K562 (cell line): Measurements from ENCODE around the gene PIH1D1. TPM values are rescaled to one million over a fixed set of nuclear protein-coding genes. Genes with fewer than 3 reads are reported as not detected.

Source experiments
- ATAC-seq: fragments of 200-7000 bp; cut with Tn5 transposase; 3 replicates; pipeline ENCODE4 v1.9.1; 2020; ENCODE audit warnings: moderate library complexity
- BruUV-seq: library from RNA; stranded (reverse); fragments of 400-500 nt; replicated peaks from 2 replicates; lab custom pipeline; 2021; lab: Mats Ljungman, UMichigan
- CTCF ChIA-PET: fragments of 300-600 bp; formaldehyde crosslinking; extraction: SDS; loops from one replicate; lab custom pipeline; 2021; ENCODE audit warnings: low intra/inter-chr PET ratio; lab: Yijun Ruan, JAX
- POLR2A ChIA-PET: fragments of 300-600, 350-650 bp; sonication (Branson Sonifier 250); formaldehyde crosslinking; extraction: SDS; loops from one replicate; lab custom pipeline; 2021; ENCODE audit warnings: antibody characterized with exemption, inconsistent platforms; lab: Yijun Ruan, JAX
- DNase-seq, 4 experiments: peaks; one replicate each; pipeline versions ENCODE4 v3.0.0 to v3.0.0-alpha.2; 2011 to 2018; ENCODE audit warnings: low spot score in 3 of 4, mixed read lengths in 3 of 4; ENCODE audit errors: extremely low read depth in 1 of 4
- FAIRE-seq: peaks from 2 replicates; lab custom pipeline; 2011; peaks lifted over from hg19 to GRCh38; lab: Jason Lieb, UNC
- H2AFZ ChIP-seq: 2 replicates; pipeline ENCODE4 v1.6.0; 2011; ENCODE audit warnings: low read depth, low read length, control low read depth, inconsistent platforms
- H3K27ac ChIP-seq: fragments of 200-600 bp; 3 replicates; pipeline ENCODE4 v1.8.0; 2011; ENCODE audit warnings: low read depth, mild to moderate bottlenecking, control low read depth, inconsistent platforms, low read length, moderate library complexity, mixed read lengths; ENCODE audit errors: extremely low read depth
- H3K27me3 ChIP-seq, 2 experiments: fragments of 300-600 bp in 1 of 2; 2 replicates in 1 of 2; 3 replicates in 1 of 2; pipeline versions ENCODE4 v1.6.0 to v1.8.0; 2011; ENCODE audit warnings: inconsistent platforms in 2 of 2, low read length in 2 of 2, mild to moderate bottlenecking in 1 of 2, mixed read lengths in 1 of 2, moderate library complexity in 1 of 2; ENCODE audit not compliant: control insufficient read depth in 2 of 2, insufficient read depth in 2 of 2
- H3K36me3 ChIP-seq: fragments of 300-600 bp; 3 replicates; pipeline ENCODE4 v1.8.0; 2011; ENCODE audit warnings: mild to moderate bottlenecking, low read length, inconsistent platforms; ENCODE audit not compliant: control insufficient read depth, insufficient read depth
- H3K4me1 ChIP-seq, 2 experiments: fragments of 200-600 bp in 1 of 2; replicated peaks in 1 of 2; 2 replicates in 1 of 2; 3 replicates in 1 of 2; pipeline versions ENCODE4 v1.5.1 to v1.8.0; 2011; ENCODE audit warnings: inconsistent platforms in 2 of 2, low read length in 2 of 2, mild to moderate bottlenecking in 1 of 2, mixed read lengths in 1 of 2, moderate library complexity in 1 of 2; ENCODE audit not compliant: control insufficient read depth in 2 of 2, insufficient read depth in 2 of 2
- H3K4me2 ChIP-seq: 2 replicates; pipeline ENCODE4 v1.6.1; 2011; ENCODE audit warnings: low read length, control low read depth, inconsistent platforms, mixed read lengths; ENCODE audit not compliant: insufficient read depth
- H3K4me3 ChIP-seq: fragments of 200-600 bp; sonication (generic), shearing (Covaris generic); 2 replicates; pipeline ENCODE4 v1.5.1; 2016; ENCODE audit warnings: control low read depth, inconsistent platforms
- H3K79me2 ChIP-seq: fragments of 200-600 bp; 3 replicates; pipeline ENCODE4 v1.8.0; 2011; ENCODE audit warnings: low read length, inconsistent platforms; ENCODE audit not compliant: control insufficient read depth, insufficient read depth
- H3K9ac ChIP-seq, 2 experiments: 2 replicates each; pipeline versions ENCODE4 v1.6.0 to v1.6.1; 2011; ENCODE audit warnings: low read depth in 2 of 2, low read length in 2 of 2, control low read depth in 1 of 2, inconsistent platforms in 1 of 2, mild to moderate bottlenecking in 1 of 2, mixed read lengths in 1 of 2; ENCODE audit not compliant: insufficient read depth in 1 of 2
- H3K9me1 ChIP-seq: one replicate; pipeline ENCODE4 v1.6.0; 2011; ENCODE audit warnings: inconsistent platforms, mild to moderate bottlenecking, low read length, moderate library complexity; ENCODE audit not compliant: control insufficient read depth, insufficient read depth
- H3K9me3 ChIP-seq: replicated peaks from 2 replicates; pipeline ENCODE4 v1.5.1; 2011; ENCODE audit warnings: low read depth, low read length, inconsistent platforms; ENCODE audit not compliant: control insufficient read depth, insufficient read depth
- H4K20me1 ChIP-seq: replicated peaks from 2 replicates; pipeline ENCODE4 v1.6.1; 2011; ENCODE audit warnings: low read length, inconsistent platforms, mixed read lengths; ENCODE audit not compliant: control insufficient read depth, insufficient read depth
- ELF1 ChIP-seq: fragments of 200-800 bp; sonication (Bioruptor generic); IDR thresholded peaks from 2 replicates; pipeline ENCODE4 v1.6.1; 2016; ENCODE audit warnings: missing genetic modification characterization, missing compliant biosample characterization
- EP400 ChIP-seq: fragments of 450-650 bp; IDR thresholded peaks from 2 replicates; pipeline ENCODE4 v1.6.1; 2017; ENCODE audit warnings: antibody characterized with exemption, mild to moderate bottlenecking, moderate library complexity
- JUN ChIP-seq, 2 experiments: sonication (generic) in 1 of 2; formaldehyde crosslinking in 1 of 2; IDR thresholded peaks; 2 replicates each; pipeline versions ENCODE4 v1.6.1 to v1.8.0; 2012 to 2022; ENCODE audit warnings: borderline replicate concordance in 2 of 2, mild to moderate bottlenecking in 2 of 2, improper control_type of control experiment in 1 of 2, low read depth in 1 of 2, low read length in 1 of 2, missing genetic modification reagents in 1 of 2
- RBBP5 ChIP-seq: fragments of 200-600 bp; sonication (generic); IDR thresholded peaks from 2 replicates; pipeline ENCODE4 v1.6.1; 2012; ENCODE audit warnings: borderline replicate concordance, mild to moderate bottlenecking, low read length, control low read depth, inconsistent platforms; ENCODE audit not compliant: insufficient read depth, poor library complexity, severe bottlenecking
- RBM15 ChIP-seq: fragments of 200-400 bp; formaldehyde crosslinking; IDR thresholded peaks from 2 replicates; pipeline ENCODE4 v1.6.1; 2018; ENCODE audit warnings: mild to moderate bottlenecking, low read length, moderate library complexity; ENCODE audit not compliant: insufficient read depth
- STAG1 ChIP-seq: sonication (generic); formaldehyde crosslinking; IDR thresholded peaks from 2 replicates; pipeline ENCODE4 v1.5.0; 2020; ENCODE audit warnings: missing genetic modification reagents, borderline replicate concordance
- TSHZ1 ChIP-seq: fragments of 250-450 bp; sonication (Bioruptor Pico); IDR thresholded peaks from 2 replicates; pipeline ENCODE4 v1.4.0; 2020; ENCODE audit warnings: mild to moderate bottlenecking, moderate library complexity
- WGBS: fragments of 100-300 bp; shearing (Covaris generic); methylation state at CpG from one replicate; pipeline ENCODE4 v1.1.6; 2016; ENCODE audit warnings: low coverage, mixed read lengths; ENCODE audit not compliant: insufficient coverage; ENCODE audit errors: missing lambda C conversion rate; 5-methylcytosine and 5-hydroxymethylcytosine counted together
- in situ Hi-C: fragments of 300-500 bp; cut with MboI; formaldehyde crosslinking; loops from 4 replicates; pipeline ENCODE4 v1.15.0; 2018; ENCODE audit warnings: inconsistent platforms, mixed read lengths
- intact Hi-C: fragments of 100-400 bp; cut with micrococcal nuclease; formaldehyde crosslinking; loops from 2 replicates; pipeline ENCODE4 v1.14.2; 2022
- polyA plus RNA-seq, 8 experiments: library from polyadenylated mRNA; depleted of rRNA in 4 of 8; stranded (reverse) in 5 of 8; unstranded in 3 of 8; fragments of >200 nt; fragmentation: Nextera tagmentation in 2 of 8; fragmentation: Illumina TruSeq in 1 of 8; extraction: Ambion mirVana in 2 of 8; extraction: Trizol in 1 of 8; gene quantifications; 2 replicates each; pipeline versions ENCODE4 v1.2.1 to v1.2.3, GENCODE V29; 2011 to 2014; ENCODE audit warnings: inconsistent platforms in 1 of 8, missing spikeins in 1 of 8
- total RNA-seq, 7 experiments: library from RNA; depleted of rRNA in 6 of 7; stranded (reverse); fragments of >200 nt in 6 of 7; fragmentation: Illumina TruSeq in 2 of 7; extraction: Trizol in 2 of 7; gene quantifications; 2 replicates each; pipeline versions ENCODE4 v1.2.1 to v1.2.3, GENCODE V29; 2011 to 2021; ENCODE audit warnings: low replicate concordance in 1 of 7
- TF ChIP-seq, protein P1 (sequence below), 2 experiments: fragments of 150-350 bp in 1 of 2; IDR thresholded peaks; 2 replicates each; pipeline ENCODE4 v1.6.1; 2012 to 2016; ENCODE audit warnings: low read depth in 2 of 2, low read length in 2 of 2, mild to moderate bottlenecking in 1 of 2, moderate library complexity in 1 of 2
- TF ChIP-seq, protein P2 (sequence below): sonication (generic); formaldehyde crosslinking; IDR thresholded peaks from 2 replicates; pipeline ENCODE4 v1.8.1; 2022; ENCODE audit warnings: missing genetic modification reagents
- TF ChIP-seq, protein P3 (sequence below): sonication (generic); formaldehyde crosslinking; IDR thresholded peaks from 2 replicates; pipeline ENCODE4 v1.9.0; 2022; ENCODE audit warnings: mild to moderate bottlenecking, missing genetic modification reagents

The PIH1D1 gene
- total and polyA plus RNA-seq, 9 of the 15 experiments (the other 6 are each of a cell fraction or from before 2014, with no cell fraction given), result 26.5 to 224 (median 137) TPM

GRCh38 chr19:49430172-49430677 is 21.4 kb downstream of the PIH1D1 start:
- Histone ChIP-seq H2AFZ (no peak overlapping the region; the same call in 1 of the 2 replicates), H3K36me3 (no peaks in the 10 kb centered on the region; the same call in 2 of the 3 replicates), H3K9me3 (no peaks in the 10 kb centered on the region), H3K4me3 (peak overlapping the region; percentile 50; the same call in 1 of the 2 replicates), H3K27ac (peak overlapping the region; percentile 75; the same call in 2 of the 3 replicates), H3K4me1 (peaks cover 34 to 83% of the 10 kb centered on the region in 2 experiments), H3K4me2 (peak overlapping the region; percentile 93), H4K20me1 (no peaks in the 10 kb centered on the region), H3K9ac (peak overlapping the region; percentile 72 to 94; a peak in 2 of 4 replicates), H3K79me2 (peaks cover 9% of the 10 kb centered on the region), H3K9me1 (no peaks in the 10 kb centered on the region), H3K27me3 (no peaks in the 10 kb centered on the region)
- ATAC-seq (peak; percentile 10), FAIRE-seq (no peak), DNase-seq (peak in 1 of 4 experiments; percentile 55)
- in situ Hi-C loops, result no loop called here
- intact Hi-C loops, result loop anchor here (2.0 kb wide), 1 partner anchor 37 kb away; no protein-coding TSS in a partner anchor
- POLR2A ChIA-PET, result interaction anchor here (0.6 to 1.6 kb wide), 4 partner anchors 10 to 275 kb away, joined by 3 to 14 read pairs (median 4); partner anchors contain the start of gene SLC17A7
- CTCF ChIA-PET, result interaction anchor here (1.0 kb wide), 1 partner anchor 67 kb away, joined by 3 read pairs; no protein-coding TSS in a partner anchor
- no TSS peak for BruUV-seq
- WGBS, result 11% methylated on average over 5 of the region's 9 CpGs
- TF ChIP-seq, protein P1, sequence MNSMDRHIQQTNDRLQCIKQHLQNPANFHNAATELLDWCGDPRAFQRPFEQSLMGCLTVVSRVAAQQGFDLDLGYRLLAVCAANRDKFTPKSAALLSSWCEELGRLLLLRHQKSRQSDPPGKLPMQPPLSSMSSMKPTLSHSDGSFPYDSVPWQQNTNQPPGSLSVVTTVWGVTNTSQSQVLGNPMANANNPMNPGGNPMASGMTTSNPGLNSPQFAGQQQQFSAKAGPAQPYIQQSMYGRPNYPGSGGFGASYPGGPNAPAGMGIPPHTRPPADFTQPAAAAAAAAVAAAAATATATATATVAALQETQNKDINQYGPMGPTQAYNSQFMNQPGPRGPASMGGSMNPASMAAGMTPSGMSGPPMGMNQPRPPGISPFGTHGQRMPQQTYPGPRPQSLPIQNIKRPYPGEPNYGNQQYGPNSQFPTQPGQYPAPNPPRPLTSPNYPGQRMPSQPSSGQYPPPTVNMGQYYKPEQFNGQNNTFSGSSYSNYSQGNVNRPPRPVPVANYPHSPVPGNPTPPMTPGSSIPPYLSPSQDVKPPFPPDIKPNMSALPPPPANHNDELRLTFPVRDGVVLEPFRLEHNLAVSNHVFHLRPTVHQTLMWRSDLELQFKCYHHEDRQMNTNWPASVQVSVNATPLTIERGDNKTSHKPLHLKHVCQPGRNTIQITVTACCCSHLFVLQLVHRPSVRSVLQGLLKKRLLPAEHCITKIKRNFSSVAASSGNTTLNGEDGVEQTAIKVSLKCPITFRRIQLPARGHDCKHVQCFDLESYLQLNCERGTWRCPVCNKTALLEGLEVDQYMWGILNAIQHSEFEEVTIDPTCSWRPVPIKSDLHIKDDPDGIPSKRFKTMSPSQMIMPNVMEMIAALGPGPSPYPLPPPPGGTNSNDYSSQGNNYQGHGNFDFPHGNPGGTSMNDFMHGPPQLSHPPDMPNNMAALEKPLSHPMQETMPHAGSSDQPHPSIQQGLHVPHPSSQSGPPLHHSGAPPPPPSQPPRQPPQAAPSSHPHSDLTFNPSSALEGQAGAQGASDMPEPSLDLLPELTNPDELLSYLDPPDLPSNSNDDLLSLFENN (IDR thresholded peaks at IDR 0.05; ENCODE audit: low read depth in 2 of 2, low read length in 2 of 2), result no peak
- TF ChIP-seq TSHZ1 (CRISPR knock-in tag) (no peak), RBM15 (no peak), STAG1 (CRISPR knock-in tag) (no peak), JUN (IDR thresholded peaks at IDR 0.05; ENCODE audit: borderline replicate concordance, low read depth, low read length) (no peak), JUN (CRISPR knock-in tag; IDR thresholded peaks at IDR 0.05; ENCODE audit: borderline replicate concordance) (no peak), RBBP5 (no peak), ELF1 (tag) (no peak), EP400 (0 out of 2 replicates have a peak, but pooled peaks have one; percentile 19)
- TF ChIP-seq, protein P2, sequence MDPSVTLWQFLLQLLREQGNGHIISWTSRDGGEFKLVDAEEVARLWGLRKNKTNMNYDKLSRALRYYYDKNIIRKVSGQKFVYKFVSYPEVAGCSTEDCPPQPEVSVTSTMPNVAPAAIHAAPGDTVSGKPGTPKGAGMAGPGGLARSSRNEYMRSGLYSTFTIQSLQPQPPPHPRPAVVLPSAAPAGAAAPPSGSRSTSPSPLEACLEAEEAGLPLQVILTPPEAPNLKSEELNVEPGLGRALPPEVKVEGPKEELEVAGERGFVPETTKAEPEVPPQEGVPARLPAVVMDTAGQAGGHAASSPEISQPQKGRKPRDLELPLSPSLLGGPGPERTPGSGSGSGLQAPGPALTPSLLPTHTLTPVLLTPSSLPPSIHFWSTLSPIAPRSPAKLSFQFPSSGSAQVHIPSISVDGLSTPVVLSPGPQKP (CRISPR knock-in tag), result no peak
- TF ChIP-seq, protein P3, sequence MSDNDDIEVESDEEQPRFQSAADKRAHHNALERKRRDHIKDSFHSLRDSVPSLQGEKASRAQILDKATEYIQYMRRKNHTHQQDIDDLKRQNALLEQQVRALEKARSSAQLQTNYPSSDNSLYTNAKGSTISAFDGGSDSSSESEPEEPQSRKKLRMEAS (CRISPR knock-in tag), result no peak
